Panc1 (cell line): ENCODE measurements around the gene RAB4B. TPM values are rescaled to one million over a fixed set of nuclear protein-coding genes. Genes with fewer than 3 reads are reported as not detected.
"Not testable (repeated sequence)": the region's sequence is repeated elsewhere in the genome, so short reads cannot be mapped to it uniquely, and the experiment has no call there.

Experiments used
- ATAC-seq: fragments of 200-7000 bp; cut with Tn5 transposase; 2 replicates; pipeline ENCODE4 v1.9.1; 2020; ENCODE audit warnings: mild to moderate bottlenecking, moderate library complexity
- BruUV-seq: library from RNA; stranded (reverse); fragments of 400-500 nt; replicated peaks from 2 replicates; lab custom pipeline; 2021; lab: Mats Ljungman, UMichigan
- CTCF ChIA-PET: fragments of 300-600 bp; sonication (Branson Sonifier 250); formaldehyde crosslinking; loops from one replicate; lab custom pipeline; 2022; ENCODE audit warnings: antibody characterized with exemption; lab: Charles Lee
- POLR2A ChIA-PET: fragments of 300-600 bp; sonication (Branson Sonifier 250); formaldehyde crosslinking; loops from one replicate; lab custom pipeline; 2022; ENCODE audit warnings: antibody characterized with exemption; lab: Charles Lee
- DNase-seq: peaks from one replicate; pipeline ENCODE4 v3.0.0-alpha.2; 2010; ENCODE audit warnings: low read depth, low spot score
- H3K27ac ChIP-seq: 2 replicates; pipeline ENCODE4 v1.5.1; 2011; ENCODE audit warnings: mild to moderate bottlenecking, low read length, inconsistent platforms
- H3K27me3 ChIP-seq: fragments of 200-500 bp; sonication (Bioruptor generic); 2 replicates; pipeline ENCODE4 v1.6.0; 2014; ENCODE audit warnings: low read length, inconsistent platforms; ENCODE audit not compliant: control insufficient read depth, insufficient read depth
- H3K36me3 ChIP-seq: fragments of 200-500 bp; sonication (Bioruptor generic); 2 replicates; pipeline ENCODE4 v1.5.1; 2014; ENCODE audit warnings: inconsistent platforms, mild to moderate bottlenecking, low read length, moderate library complexity; ENCODE audit not compliant: control insufficient read depth, insufficient read depth
- H3K4me1 ChIP-seq: 2 replicates; pipeline ENCODE4 v1.5.1; 2011; ENCODE audit warnings: inconsistent platforms, mild to moderate bottlenecking, low read length, moderate library complexity; ENCODE audit not compliant: control insufficient read depth, insufficient read depth
- H3K4me3 ChIP-seq, 2 experiments: 2 replicates each; pipeline ENCODE4 v1.5.1; 2011 to 2012; ENCODE audit warnings: low read depth in 2 of 2, low read length in 2 of 2, mild to moderate bottlenecking in 2 of 2, inconsistent platforms in 1 of 2, moderate library complexity in 1 of 2
- H3K9me3 ChIP-seq: fragments of 200-500 bp; sonication (Bioruptor generic); 2 replicates; pipeline ENCODE4 v1.5.1; 2014; ENCODE audit warnings: low read depth, mild to moderate bottlenecking, inconsistent platforms, low read length, moderate library complexity; ENCODE audit not compliant: control insufficient read depth, insufficient read depth
- in situ Hi-C: cut with HindIII; loops from 2 replicates; pipeline ENCODE4 v1.10.0; 2016; ENCODE audit warnings: low sequenced_read_pairs, low pct_unique_long_range_greater_than_20kb
- intact Hi-C: fragments of 100-400 bp; cut with micrococcal nuclease; formaldehyde crosslinking; loops from one replicate; pipeline ENCODE4 v1.10.0; 2022; ENCODE audit not compliant: unreplicated experiment
- total RNA-seq: library from RNA; stranded (reverse); gene quantifications from one replicate; pipeline ENCODE4 v1.2.1, GENCODE V29; 2021; ENCODE audit not compliant: unreplicated experiment

The RAB4B gene
- total RNA-seq, 1 experiment from 2014 or later = 24.8 TPM

DNA sequence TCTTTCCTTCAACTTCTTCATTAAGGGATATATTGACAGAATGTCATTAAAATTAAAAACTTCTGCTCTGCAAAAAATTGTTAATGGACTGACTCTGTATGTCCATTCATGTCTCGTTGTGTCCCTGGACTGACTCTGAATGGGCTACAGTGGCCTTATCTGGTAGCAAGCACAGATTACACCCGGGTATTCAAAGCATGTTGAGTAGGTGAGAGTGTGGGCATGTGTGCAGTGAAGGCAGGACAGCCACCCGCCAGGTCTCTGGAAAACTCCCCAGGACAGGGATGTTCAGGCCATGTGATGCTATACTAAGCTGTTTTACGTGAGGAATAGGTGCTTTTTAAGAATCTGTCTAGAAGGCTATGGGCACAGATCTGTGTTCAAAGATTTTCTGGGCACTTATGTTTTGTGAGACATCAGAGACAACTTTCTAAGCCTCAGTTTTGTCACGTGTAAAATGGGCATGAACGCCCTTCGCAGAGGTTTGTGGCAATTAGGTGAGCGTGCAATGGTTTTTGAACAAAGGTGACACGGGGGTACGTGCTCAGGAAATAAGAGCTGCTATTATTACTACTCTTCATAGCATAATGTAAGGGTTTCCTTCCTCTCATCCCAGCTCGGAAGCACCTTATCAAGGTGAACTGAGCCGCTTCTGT, 65.1 kb downstream of the RAB4B start:
- BruUV-seq, H3K27me3 ChIP-seq, ATAC-seq, POLR2A ChIA-PET, H3K4me3 ChIP-seq, H3K27ac ChIP-seq, in situ Hi-C loops, CTCF ChIA-PET, DNase-seq, intact Hi-C loops, H3K9me3 ChIP-seq, H3K36me3 ChIP-seq, H3K4me1 ChIP-seq: not testable (repeated sequence)

DNA sequence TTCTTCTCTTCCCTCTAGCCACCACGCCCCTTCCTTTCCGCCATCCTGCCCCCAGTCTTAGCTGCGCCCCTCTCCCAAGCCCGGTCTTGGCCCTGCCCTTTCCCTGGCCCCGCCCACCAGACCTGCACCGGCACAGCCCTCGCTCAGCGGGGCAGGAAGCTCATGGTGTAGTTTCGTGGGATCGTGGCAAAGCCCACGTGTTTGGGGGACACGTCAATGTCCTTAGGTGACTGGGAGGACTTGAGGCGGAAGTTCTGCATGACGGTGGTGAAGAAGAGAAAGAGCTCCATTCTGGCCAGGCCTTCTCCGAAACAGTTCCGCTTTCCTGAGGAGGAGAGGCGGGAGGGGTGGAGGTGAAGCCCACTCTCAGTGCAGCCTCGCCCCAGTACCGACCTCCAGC, 65.6 kb downstream of the RAB4B start:
- CTCF ChIA-PET, H3K27me3 ChIP-seq, in situ Hi-C loops, intact Hi-C loops, H3K9me3 ChIP-seq, BruUV-seq, H3K36me3 ChIP-seq, H3K4me3 ChIP-seq, H3K4me1 ChIP-seq, DNase-seq, POLR2A ChIA-PET, H3K27ac ChIP-seq, ATAC-seq: not testable (repeated sequence)

Other genes starting within 250 kb of the RAB4B start
- 55.9 TPM for gene SHKBP1, start 201.4 kb upstream of the RAB4B start, total RNA-seq
- gene LTBP4, start 176.9 kb upstream of the RAB4B start, total RNA-seq = 75.4 TPM
- 27.6 TPM for gene NUMBL, start 87.6 kb upstream of the RAB4B start, total RNA-seq
- 15.6 TPM for gene COQ8B, start 61.4 kb upstream of the RAB4B start, total RNA-seq
- gene ITPKC, start 61.1 kb upstream of the RAB4B start, total RNA-seq = 7.2 TPM
- 5.5 TPM for gene ACTMAP, start 27.8 kb upstream of the RAB4B start, total RNA-seq
- gene SNRPA, start 27.0 kb upstream of the RAB4B start, total RNA-seq = 104 TPM
- 2.2 TPM for gene MIA, start 2.7 kb upstream of the RAB4B start, total RNA-seq
- 115 TPM for gene EGLN2, start 20.9 kb downstream of the RAB4B start, total RNA-seq
- 0.41 TPM for gene CYP2A6, start 72.2 kb downstream of the RAB4B start, total RNA-seq
- gene CYP2A7, start 104.0 kb downstream of the RAB4B start, total RNA-seq = not detected
- 0.26 TPM for gene CYP2B6, start 213.0 kb downstream of the RAB4B start, total RNA-seq